LNCaP clone FGC (cell line): ENCODE data around the gene PGA3.
"Not testable (repeated sequence)": the region's sequence is repeated elsewhere in the genome, so short reads cannot be mapped to it uniquely, and the experiment has no call there.

Experiments
- DNase-seq: peaks from one replicate; pipeline ENCODE4 v3.0.0-alpha.2; 2011; ENCODE audit warnings: low read depth
- H3K4me3 ChIP-seq: 2 replicates; pipeline ENCODE4 v1.5.1; 2011; ENCODE audit warnings: mild to moderate bottlenecking, low read depth, low read length, control low read depth

Gene PGA3

DNA sequence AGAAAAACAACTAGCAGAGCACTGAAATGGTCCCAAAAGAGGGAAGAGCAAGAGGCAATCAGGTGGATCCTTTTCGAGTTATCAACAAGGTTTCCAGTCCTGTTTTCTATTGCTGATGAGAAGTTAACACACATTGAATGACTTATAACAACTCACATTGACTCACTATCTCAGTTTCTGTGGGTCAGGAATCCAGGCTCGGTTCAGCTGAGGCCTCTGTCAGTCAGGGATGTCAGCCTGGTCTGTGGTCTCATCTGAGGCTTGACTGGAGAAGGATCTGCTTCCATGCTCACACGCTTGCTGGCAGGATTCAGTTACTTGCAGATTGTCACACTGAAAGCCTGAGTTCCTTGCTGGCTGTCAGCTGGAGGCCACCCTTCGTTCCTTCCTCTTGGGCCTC, 15.0 kb downstream of the PGA3 start:
- not testable (repeated sequence) for H3K4me3 ChIP-seq, DNase-seq

DNA sequence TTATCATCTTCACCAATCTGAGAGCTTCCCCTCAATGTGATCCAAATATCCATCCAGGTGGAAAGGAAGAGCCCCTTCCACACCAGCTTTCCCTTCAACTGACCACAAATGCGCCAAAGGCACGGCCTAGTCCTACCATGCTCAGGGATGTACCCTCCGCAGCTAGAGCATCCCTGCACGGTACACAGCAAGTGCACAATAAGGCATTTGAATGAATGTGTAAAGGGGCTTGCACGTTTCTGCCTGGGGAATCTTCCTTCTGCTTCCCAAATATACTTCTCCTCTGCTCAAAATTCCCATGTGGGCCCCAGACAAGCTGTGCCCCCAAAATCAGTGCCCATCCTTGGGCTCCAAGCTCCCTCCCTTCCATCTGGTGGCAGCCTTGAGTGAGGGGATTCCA, 15.7 kb downstream of the PGA3 start:
- H3K4me3 ChIP-seq, DNase-seq: not testable (repeated sequence)

DNA sequence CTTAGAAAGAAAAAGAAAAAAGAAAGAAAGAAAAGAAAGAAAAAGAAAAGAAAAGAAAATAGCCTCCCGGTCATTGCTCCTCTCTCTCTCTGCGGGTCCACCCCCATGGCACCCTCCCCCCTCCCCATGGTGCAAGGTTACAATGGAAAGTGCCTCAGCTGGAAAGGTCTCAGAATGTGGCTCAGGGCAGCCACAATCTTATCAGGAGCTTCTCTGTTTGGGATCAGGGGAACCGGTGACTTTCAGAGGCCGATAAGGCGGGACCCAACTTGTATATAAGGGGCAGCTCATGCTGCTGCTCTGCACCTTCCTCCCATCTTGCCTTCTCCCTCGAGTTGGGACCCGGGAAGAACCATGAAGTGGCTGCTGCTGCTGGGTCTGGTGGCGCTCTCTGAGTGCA, 18.7 kb downstream of the PGA3 start, which contains the start of gene PGA4:
Gene PGA4, plus strand, starts transcription at position 301 of the 400 bp plus-strand sequence. Its CDS starts 54 bp downstream, at position 355.
- H3K4me3 ChIP-seq, DNase-seq: not testable (repeated sequence)

DNA sequence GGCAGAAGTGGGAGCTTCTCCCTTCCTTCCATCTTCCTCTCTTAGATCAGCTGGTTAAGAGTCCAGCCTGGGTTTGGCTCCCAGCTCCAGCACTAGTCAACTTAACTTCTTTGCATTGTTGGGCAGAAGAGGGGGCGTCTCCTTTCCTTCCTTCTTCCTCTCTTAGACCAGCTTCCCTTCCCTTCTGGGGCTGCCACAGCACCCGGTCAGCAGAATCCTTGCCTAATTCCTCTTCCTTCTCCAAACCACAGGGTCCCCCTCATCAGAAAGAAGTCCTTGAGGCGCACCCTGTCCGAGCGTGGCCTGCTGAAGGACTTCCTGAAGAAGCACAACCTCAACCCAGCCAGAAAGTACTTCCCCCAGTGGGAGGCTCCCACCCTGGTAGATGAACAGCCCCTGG, 19.4 kb downstream of the PGA3 start:
- not testable (repeated sequence) for H3K4me3 ChIP-seq, DNase-seq

DNA sequence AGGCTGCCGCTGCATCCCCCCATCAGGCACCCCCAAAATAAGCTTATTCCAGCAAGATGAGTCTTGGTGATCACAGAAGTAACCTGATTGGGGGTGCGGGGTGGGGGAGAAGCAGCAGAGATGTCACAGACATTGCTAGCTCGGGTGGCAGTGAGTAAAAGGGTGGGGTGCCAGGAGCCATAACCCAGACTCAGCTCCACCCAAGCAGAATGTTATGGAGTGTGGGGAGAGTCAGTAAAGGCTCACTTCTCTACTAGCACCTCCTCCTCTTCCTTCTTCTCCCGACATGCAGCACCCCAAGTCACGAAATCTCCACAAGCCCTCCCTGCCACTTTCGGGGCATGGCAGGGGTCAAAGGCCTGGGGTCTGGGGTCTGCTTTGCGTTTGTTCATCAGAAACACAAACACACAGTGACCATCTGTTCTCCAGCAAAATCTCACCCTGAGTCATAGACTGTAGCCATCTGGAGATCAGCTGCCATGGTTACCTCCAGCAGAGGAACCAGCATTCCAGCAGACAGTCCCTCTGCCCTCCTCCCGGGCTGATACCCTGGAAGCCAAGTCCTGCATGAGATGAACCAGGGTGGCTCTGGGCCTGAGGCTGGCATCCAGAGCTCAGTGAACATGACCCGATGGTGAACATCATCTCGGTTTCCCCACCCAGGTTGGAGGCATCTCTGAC, 23.3 kb downstream of the PGA3 start:
- DNase-seq, H3K4me3 ChIP-seq: not testable (repeated sequence)

DNA sequence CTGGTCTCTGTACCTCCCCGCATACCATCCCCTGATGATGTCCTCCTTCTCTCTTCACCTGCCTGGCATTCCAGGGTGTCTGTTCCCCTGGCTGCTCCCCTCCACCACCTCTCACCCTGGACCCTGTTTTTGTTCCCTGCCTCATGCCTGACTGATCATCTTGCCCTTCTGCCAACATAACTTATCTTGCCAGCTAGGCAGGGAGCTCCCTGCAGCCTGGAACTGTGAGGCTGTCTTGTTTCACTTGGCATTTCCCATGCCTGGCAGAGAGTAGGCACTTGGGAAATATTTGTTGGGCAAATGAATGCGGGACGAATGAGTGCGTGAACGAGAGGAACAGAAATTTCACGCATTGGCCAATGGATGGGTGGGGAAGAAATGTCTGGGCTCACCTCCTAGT, 26.1 kb downstream of the PGA3 start:
- H3K4me3 ChIP-seq, DNase-seq: not testable (repeated sequence)

DNA sequence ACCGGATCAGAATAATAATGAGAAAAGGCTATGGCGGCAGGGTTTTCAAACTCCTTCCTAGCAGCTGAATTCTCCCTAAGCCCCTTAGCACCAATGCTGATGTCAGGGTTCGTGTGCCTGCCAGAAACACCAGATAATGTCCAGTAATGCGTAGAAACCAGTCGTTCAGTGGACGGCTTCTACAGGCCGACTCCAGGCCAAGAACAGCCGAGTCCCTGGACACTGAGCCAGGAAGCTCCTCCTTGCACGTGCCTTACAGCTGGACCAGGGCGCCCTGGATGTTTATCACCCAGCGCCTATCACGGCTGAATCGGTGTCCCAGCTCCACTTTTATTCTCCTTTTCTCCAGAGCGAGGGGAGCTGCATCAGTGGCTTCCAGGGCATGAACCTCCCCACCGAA, 27.7 kb downstream of the PGA3 start:
- H3K4me3 ChIP-seq, DNase-seq: not testable (repeated sequence)

DNA sequence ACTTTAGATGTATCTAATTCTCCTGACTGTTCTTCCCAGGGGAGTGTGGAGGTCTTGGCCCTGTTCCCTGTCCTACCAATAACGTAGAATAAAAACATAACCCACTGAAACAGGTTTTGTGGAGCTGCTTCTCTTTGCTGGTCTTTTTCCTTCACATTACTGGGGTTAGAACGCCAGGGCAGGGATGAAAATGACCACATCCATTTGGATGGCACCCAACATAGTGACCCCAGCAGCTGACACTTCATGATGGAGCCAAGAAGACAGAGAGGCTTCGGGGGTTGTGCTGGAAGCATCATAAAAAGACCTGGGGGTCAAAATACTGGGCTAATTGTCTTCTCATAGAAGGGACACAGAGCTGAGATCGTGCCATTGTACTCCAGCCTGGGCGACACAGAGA, 28.3 kb downstream of the PGA3 start:
- DNase-seq, H3K4me3 ChIP-seq: not testable (repeated sequence)

DNA sequence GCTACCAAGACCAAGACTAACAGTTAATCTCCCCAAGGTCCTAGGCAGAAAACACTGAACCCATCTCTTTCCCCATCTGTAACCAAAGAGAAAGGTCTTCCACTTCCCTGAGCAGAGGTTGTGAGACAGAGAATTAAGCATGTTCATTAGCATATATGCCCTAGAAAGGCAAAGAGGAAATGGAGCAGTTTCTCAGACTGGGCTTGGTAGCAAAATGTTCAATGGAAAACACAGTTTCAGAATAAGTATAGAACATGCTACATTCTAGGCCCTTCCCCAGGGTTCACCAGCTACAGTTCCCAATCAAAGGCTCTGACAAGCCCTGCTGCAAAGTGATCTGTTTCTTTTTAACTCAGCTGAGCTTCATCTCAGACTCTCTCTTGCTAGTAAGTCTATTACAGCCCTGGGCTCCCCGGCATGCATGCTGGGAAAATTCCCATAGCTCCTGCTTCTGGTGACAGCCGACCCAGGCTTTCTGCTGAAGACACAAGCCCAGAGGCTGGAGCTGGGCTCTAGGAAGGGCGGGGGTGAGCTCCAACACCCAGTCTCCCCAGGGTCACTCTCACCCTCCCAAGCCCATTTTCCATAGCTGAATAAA, 29.3 kb downstream of the PGA3 start:
- not testable (repeated sequence) for DNase-seq, H3K4me3 ChIP-seq

DNA sequence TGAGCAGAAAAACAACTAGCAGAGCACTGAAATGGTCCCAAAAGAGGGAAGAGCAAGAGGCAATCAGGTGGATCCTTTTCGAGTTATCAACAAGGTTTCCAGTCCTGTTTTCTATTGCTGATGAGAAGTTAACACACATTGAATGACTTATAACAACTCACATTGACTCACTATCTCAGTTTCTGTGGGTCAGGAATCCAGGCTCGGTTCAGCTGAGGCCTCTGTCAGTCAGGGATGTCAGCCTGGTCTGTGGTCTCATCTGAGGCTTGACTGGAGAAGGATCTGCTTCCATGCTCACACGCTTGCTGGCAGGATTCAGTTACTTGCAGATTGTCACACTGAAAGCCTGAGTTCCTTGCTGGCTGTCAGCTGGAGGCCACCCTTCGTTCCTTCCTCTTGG, 33.8 kb downstream of the PGA3 start:
- not testable (repeated sequence) for H3K4me3 ChIP-seq, DNase-seq

DNA sequence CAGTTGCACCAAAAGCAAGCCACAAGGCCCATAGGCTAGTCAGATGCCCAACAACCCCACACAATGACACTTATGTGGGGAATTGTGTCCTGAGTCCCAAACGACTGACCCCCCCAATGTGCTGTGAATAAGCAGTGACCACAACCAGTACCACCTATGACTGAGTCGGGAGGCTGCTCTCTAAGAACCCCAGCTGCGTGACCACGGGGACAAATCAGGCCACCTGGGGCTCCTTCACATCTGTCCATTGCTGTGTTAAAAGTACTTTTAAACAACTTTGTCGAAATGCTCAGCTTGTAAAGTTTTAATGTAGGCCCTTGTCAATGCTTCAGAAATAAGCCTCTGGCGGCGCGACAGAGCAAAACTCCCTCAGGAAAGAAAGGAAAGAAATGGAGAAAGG, 37.0 kb downstream of the PGA3 start:
- not testable (repeated sequence) for DNase-seq, H3K4me3 ChIP-seq

DNA sequence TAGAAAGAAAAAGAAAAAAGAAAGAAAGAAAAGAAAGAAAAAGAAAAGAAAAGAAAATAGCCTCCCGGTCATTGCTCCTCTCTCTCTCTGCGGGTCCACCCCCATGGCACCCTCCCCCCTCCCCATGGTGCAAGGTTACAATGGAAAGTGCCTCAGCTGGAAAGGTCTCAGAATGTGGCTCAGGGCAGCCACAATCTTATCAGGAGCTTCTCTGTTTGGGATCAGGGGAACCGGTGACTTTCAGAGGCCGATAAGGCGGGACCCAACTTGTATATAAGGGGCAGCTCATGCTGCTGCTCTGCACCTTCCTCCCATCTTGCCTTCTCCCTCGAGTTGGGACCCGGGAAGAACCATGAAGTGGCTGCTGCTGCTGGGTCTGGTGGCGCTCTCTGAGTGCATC, 37.6 kb downstream of the PGA3 start, which contains the start of gene PGA5:
Gene PGA5, plus strand, starts transcription at position 301 of the 400 bp plus-strand sequence. Its CDS starts 52 bp downstream, at position 353.
- not testable (repeated sequence) for DNase-seq

DNA sequence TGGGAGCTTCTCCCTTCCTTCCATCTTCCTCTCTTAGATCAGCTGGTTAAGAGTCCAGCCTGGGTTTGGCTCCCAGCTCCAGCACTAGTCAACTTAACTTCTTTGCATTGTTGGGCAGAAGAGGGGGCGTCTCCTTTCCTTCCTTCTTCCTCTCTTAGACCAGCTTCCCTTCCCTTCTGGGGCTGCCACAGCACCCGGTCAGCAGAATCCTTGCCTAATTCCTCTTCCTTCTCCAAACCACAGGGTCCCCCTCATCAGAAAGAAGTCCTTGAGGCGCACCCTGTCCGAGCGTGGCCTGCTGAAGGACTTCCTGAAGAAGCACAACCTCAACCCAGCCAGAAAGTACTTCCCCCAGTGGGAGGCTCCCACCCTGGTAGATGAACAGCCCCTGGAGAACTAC, 38.2 kb downstream of the PGA3 start:
- DNase-seq, H3K4me3 ChIP-seq: not testable (repeated sequence)

More for the DNA sequence above, 37.6 kb downstream of the PGA3 start, which contains the start of gene PGA5:
- H3K4me3 ChIP-seq = not testable (repeated sequence)

DNA sequence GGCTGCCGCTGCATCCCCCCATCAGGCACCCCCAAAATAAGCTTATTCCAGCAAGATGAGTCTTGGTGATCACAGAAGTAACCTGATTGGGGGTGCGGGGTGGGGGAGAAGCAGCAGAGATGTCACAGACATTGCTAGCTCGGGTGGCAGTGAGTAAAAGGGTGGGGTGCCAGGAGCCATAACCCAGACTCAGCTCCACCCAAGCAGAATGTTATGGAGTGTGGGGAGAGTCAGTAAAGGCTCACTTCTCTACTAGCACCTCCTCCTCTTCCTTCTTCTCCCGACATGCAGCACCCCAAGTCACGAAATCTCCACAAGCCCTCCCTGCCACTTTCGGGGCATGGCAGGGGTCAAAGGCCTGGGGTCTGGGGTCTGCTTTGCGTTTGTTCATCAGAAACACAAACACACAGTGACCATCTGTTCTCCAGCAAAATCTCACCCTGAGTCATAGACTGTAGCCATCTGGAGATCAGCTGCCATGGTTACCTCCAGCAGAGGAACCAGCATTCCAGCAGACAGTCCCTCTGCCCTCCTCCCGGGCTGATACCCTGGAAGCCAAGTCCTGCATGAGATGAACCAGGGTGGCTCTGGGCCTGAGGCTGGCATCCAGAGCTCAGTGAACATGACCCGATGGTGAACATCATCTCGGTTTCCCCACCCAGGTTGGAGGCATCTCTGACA, 42.1 kb downstream of the PGA3 start:
- DNase-seq, H3K4me3 ChIP-seq: not testable (repeated sequence)

DNA sequence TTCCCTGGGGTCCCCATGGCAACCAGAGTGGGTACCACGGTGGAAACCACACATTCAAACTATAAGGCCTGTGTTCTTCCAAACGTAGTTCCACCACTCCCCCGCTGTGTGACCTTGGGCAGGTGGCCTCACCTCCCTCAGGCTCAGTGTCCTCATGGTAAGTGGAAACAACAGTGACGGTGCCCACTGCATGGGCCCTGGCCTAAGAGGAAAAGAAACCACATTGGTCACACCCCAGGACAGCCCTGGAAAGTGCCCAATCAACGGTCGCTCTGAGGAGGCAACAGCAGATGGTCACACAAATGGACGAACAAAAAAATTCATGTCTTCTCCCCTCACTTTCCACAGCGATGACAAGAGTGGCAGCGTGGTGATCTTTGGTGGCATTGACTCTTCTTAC, 44.8 kb downstream of the PGA3 start:
- not testable (repeated sequence) for DNase-seq, H3K4me3 ChIP-seq

DNA sequence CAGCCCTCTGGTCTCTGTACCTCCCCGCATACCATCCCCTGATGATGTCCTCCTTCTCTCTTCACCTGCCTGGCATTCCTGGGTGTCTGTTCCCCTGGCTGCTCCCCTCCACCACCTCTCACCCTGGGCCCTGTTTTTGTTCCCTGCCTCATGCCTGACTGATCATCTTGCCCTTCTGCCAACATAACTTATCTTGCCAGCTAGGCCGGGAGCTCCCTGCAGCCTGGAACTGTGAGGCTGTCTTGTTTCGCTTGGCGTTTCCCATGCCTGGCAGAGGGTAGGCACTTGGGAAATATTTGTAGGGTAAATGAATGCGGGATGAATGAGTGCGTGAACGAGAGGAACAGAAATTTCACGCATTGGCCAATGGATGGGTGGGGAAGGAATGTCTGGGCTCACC, 45.9 kb downstream of the PGA3 start:
- H3K4me3 ChIP-seq, DNase-seq: not testable (repeated sequence)

DNA sequence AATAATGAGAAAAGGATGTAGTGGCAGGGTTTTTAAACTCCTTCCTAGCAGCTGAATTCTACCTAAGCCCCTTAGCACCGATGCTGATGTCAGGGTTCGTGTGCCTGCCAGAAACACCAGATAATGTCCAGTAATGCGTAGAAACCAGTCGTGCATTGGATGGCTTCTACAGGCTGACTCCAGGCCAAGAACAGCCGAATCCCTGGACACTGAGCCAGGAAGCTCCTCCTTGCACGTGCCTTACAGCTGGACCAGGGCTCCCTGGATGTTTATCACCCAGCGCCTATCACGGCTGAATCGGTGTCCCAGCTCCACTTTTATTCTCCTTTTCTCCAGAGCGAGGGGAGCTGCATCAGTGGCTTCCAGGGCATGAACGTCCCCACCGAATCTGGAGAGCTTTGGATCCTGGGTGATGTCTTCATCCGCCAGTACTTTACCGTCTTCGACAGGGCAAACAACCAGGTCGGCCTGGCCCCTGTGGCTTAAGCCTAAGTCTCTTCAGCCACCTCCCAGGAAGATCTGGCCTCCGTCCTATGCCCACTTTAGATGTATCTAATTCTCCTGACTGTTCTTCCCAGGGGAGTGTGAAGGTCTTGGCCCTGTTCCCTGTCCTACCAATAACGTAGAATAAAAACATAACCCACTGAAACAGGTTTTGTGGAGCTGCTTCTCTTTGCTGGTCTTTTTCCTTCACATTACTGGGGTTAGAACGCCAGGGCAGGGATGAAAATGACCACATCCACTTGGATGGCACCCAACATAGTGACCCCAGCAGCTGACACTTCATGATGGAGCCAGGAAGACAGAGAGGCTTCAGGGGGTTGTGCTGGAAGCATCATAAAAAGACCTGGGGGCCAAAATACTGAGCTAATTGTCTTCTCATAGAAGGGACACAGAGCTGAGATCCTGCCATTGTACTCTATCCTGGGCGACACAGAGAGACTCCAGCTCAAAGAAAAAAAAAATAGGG, 47.8 kb downstream of the PGA3 start:
- DNase-seq, H3K4me3 ChIP-seq: not testable (repeated sequence)

DNA sequence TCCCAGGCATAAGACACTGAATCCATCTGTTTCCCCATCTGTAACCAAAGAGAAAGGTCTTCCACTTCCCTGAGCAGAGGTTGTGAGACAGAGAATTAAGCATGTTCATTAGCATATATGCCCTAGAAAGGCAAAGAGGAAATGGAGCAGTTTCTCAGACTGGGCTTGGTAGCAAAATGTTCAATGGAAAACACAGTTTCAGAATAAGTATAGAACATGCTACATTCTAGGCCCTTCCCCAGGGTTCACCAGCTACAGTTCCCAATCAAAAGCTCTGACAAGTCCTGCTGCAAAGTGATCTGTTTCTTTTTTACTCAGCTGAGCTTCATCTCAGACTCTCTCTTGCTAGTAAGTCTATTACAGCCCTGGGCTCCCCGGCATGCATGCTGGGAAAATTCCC, 49.0 kb downstream of the PGA3 start:
- DNase-seq, H3K4me3 ChIP-seq: not testable (repeated sequence)
